ENCODE results near the gene LRRN4CL.
"Not testable (repeated sequence)": the region's sequence is repeated elsewhere in the genome, so short reads cannot be mapped to it uniquely, and the experiment has no call there.

Gene LRRN4CL

DNA sequence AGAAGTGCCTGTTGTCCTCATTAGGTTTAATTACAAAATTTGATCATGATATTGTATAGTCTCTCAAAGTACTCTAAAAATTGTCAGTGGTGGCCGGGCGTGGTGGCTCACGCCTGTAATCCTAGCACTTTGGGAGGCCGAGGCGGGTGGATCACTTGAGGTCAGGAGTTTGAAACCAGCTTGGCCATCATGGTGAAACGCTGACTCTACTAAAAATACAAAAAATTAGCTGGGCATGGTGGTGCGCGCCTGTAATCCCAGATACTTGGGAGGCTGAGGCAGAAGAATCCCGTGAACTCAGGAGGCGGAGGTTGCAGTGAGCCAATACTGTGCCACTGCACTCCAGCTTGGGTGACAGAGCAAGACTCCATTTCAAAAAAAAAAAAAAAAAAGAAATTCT, 13.9 kb downstream of the LRRN4CL start:
- DNase-seq (ENCODE audit: low spot score), result not testable (repeated sequence)

DNA sequence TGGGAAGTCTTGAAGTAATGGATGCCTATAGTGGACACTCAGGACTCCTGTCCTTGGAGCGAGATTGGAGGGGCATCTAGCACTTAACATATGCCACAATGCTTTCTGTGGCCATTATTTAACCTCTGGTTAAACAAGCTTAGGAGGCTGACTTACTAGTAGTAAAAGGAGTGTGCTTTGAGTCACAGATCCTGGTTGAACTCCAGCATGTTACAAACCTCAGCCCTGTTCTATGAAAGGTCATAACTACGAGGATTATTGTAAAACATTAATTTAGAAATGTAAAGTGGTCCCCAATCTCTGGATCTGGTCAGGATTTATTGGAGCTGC, 16.2 kb downstream of the LRRN4CL start:
- DNase-seq (ENCODE audit: low spot score), result no peak

DNA sequence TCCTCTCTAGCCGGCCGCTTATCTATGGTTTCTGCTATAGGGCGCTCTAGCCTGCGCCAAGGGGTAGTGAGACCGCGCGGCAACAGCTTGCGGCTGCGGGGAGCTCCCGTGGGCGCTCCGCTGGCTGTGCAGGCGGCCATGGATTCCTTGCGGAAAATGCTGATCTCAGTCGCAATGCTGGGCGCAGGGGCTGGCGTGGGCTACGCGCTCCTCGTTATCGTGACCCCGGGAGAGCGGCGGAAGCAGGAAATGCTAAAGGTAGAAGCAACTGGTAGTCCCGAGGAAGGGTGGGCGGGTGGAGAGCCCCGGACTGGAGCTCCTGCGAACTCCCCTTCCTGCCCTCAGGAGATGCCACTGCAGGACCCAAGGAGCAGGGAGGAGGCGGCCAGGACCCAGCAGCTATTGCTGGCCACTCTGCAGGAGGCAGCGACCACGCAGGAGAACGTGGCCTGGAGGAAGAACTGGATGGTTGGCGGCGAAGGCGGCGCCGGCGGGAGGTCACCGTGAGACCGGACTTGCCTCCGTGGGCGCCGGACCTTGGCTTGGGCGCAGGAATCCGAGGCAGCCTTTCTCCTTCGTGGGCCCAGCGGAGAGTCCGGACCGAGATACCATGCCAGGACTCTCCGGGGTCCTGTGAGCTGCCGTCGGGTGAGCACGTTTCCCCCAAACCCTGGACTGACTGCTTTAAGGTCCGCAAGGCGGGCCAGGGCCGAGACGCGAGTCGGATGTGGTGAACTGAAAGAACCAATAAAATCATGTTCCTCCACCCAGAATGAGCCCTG, 17.5 kb downstream of the LRRN4CL start, which contains the start of the genes LBHD1 and UQCC3:
Gene LBHD1 (minus strand): TSS at position 660 of the 782 bp plus-strand sequence. CDS start 2,236 bp downstream, outside the sequence.
Gene UQCC3 (plus strand): TSS at position 66 of the 782 bp plus-strand sequence. CDS start 73 bp downstream, at position 139.
- peak; percentile 71 for DNase-seq (ENCODE audit: low spot score)

DNA sequence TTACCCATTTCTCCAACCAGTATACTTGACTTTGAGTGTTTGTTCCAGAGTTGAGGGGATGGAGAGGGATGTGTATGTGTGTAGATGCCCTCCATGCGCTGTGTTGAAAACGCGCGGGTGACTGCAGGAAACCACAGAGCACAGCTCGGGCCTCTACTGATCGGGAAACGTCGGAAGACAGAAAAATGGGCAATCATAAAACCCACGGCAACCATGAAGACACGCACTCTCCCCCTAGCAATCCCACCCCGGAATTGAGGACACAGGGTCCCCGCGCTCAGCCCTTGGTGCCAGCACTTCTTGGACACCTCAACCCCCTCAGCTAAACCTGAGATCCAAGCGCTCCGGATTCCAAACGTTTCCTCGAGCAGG, 18.1 kb downstream of the LRRN4CL start:
- no peak for DNase-seq (ENCODE audit: low spot score)

DNA sequence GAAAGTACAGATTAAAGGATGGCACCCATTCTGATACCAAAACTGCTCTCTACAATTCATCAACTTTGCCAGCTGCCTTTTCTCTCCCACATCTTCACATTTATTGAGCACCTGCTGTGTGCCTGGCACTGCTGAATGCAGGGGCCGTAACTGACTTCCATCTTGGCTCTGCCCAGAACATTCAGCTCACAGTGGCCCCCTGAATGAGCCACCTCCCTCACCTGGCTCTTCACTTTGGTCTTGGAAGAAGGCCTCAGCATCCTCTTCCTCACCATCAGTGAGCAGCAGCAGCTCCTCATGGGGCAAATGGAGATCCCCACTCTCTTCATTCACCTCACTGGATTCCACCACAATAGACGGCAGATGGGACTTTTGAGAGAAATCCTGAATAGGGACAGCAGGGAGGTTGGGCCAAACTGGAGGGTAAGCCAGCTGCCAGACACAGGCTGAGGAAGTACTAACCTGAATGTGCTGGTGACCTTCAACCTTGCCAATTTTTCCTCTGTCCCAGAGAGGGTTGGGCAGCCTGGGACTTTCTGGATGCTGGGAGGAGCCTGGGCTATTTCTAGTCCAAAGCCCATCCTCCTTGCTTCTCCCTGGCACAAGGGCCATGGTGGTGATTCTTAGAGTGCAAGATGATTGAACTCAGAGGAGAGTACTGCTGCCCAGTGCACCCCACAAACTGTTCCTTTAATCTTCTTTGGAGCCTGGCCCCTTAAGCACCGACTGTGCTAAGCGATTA, 19.7 kb downstream of the LRRN4CL start:
- no peak for DNase-seq (ENCODE audit: low spot score)

DNA sequence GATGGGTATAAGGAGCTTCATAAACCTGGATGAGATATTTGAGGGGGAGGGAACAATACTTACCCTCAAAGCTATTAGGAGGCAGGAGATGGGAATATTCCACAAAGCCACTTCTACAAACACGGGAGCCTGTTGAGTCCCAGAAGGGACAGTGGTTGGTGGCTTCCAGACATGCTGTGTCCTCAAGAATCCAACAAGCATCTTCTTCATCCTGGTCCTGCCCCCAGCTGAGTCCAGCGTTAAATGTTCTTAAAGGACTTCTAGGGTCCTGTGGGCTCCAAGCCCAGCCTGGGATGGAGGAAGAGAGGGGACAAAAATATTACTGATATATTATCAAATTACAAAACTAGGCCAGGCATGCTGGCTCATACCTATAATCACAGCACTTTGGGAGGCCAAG, 21.9 kb downstream of the LRRN4CL start:
- no peak for DNase-seq (ENCODE audit: low spot score)

DNA sequence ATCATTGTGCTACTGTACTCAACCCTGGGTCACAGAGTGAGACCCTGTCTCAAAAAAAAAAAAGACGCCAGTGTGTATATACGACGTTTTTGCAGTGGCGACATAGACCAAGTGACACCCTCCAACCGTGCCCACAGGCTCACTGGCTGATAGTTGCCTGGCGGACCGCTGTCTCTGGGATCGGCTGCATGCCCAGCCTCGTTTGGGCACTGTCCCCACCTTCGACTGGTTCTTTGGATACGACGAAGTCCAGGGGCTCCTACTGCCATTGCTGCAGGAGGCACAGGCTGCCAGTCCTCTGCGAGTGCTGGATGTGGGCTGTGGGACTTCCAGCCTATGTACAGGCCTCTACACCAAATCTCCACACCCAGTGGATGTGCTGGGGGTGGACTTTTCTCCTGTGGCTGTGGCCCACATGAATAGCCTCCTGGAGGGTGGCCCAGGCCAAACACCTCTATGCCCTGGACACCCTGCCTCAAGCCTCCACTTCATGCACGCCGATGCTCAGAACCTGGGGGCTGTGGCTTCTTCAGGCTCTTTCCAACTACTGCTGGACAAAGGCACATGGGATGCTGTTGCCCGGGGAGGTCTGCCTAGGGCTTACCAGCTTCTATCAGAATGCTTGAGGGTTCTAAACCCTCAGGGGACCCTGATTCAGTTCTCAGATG, 22.9 kb downstream of the LRRN4CL start:
- DNase-seq (ENCODE audit: low spot score), result no peak

DNA sequence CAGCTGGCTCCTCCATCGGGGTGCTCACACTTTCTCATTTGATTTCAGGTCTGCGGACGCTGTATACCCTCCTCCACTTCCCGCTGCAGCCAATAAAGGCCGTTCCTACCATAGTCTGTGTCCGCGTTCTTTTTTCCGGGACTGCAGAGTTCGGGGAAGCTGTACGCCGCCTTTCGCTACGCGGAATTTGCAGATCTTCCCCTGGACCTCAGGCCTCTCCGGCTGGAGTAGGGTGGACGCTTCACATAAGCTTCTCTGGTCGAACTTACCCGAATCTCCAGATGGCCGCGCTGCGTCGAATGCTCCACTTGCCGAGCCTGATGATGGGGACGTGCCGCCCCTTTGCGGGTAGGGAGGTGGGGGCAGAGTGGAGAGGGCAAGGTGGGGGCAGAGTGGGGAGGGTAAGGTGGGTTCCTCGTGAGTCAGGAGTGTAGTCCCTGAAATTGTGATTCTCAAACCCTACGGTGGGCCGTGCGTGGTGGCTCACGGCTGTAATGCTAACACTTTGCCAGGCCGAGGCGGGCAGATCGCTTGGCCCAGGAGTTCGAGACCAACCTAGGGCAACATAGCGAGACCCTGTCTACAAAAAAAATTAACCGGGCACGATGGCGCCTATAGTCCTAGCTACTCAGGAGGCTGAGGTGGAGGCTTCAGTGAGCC, 23.6 kb downstream of the LRRN4CL start:
- DNase-seq (ENCODE audit: low spot score), result no peak

DNA sequence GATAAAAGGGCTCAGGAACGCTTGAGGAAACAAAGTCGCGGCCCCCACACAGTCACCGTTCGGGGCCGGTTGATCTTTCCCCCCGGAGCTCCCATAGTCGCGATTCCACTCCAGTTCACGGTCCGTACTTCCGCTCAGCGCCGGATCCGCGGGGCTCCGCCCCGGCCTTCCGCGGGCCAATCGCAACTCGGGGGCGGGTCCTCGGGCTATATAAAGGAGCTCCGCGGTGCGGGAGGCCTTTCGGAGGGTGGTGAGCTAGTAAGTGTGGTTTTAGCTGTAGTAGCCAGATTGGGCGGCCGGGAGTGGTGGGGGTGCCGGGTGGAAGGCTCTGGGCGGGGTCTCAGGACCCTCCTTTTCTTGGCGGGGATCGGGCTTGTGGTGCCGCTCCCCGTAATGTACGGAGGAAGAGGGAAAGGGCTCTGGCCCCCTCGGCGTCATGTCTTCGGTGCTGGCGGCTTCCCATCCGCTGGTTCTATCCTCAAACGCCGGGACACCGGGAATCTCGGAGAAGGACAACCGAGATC, 24.2 kb downstream of the LRRN4CL start, which contains the start of the genes C11orf98 and CSKMT:
Gene C11orf98 (minus strand): TSS at position 136 of the 524 bp plus-strand sequence. CDS start 41 bp downstream, at position 95.
Gene CSKMT (plus strand): TSS at position 238 of the 524 bp plus-strand sequence. CDS start 568 bp downstream, outside the sequence.
- DNase-seq (ENCODE audit: low spot score), result peak; percentile 90

DNA sequence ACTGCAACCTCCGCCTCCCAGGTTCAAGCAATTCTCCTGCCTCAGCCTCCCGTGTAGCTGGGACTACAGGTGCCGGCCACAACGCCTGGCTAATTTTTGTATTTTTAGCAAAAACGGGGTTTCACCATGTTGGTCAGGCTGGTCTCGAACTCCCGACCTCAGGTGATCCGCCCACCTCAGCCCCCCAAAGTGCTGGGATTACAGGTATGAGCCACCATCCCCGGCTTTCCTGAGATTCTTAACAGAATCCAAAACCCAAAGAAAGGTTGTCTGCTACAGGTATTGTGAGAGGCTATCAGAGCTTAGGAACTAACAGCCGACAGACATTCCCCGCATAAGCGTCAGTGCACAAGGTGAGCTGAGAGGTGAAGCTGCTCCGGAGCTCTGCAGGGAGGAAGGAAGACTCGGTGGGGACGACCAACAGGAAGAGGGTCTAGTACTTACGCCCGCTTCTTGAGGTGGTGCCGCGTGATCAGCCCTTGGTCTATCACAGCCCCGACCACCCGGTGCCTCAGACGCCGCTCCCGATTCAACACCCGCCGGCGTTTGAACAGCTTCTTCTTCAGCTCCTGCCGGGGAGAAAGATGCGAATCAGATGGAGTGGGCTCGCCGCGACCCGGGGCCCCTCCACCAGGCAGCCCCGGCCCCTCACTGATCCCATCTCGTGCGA, 24.8 kb downstream of the LRRN4CL start:
- DNase-seq (ENCODE audit: low spot score), result no peak

DNA sequence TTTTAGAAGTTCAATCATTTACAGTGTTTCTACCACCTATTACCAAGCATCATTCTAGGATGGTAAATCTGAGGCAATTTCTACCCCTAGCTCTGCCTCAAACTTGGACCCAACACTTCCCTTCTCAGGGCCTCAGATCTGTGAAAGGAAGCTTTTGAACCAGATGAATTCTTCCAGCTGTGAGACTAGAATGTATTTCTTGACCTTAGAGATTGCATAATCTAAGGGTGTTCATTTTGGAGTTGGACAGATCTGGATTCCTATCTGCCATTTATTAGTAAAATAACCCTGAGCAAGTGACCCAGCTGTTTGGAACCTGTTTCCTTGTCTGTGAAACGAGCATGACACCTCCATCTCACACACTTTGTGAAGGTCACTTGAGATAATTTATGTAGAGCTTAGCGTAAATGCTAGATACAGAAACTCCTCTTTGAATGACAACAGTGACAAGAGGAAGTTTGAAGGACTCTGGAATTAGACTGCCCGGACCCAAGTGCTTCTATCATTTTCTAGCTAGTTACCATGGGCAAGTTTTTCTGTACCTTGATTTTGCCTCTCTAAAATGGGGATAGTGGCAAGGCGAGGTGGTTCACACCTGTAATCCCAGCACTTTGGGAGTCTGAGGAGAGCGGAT, 32.4 kb downstream of the LRRN4CL start:
- DNase-seq (ENCODE audit: low spot score), result no peak

DNA sequence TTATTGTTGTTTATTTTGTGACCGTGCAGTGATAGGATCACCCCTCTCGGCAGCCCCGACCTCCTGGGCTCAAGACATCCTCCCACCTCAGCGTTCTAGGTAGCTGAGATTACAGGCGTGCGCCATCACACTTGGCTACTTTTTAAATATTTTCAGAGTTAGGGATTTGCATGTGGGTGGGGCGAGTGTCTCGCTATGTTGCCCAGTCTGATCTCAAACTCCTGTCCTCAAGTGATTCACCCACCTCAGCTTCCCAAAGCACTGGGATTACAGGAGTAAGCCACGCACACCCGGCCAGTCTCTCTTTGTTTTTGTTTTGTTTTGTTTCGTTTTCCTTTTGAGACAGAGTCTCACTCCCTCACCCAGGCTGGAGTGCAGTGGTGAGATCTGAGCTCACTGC, 35.0 kb downstream of the LRRN4CL start:
- DNase-seq (ENCODE audit: low spot score), result no peak

DNA sequence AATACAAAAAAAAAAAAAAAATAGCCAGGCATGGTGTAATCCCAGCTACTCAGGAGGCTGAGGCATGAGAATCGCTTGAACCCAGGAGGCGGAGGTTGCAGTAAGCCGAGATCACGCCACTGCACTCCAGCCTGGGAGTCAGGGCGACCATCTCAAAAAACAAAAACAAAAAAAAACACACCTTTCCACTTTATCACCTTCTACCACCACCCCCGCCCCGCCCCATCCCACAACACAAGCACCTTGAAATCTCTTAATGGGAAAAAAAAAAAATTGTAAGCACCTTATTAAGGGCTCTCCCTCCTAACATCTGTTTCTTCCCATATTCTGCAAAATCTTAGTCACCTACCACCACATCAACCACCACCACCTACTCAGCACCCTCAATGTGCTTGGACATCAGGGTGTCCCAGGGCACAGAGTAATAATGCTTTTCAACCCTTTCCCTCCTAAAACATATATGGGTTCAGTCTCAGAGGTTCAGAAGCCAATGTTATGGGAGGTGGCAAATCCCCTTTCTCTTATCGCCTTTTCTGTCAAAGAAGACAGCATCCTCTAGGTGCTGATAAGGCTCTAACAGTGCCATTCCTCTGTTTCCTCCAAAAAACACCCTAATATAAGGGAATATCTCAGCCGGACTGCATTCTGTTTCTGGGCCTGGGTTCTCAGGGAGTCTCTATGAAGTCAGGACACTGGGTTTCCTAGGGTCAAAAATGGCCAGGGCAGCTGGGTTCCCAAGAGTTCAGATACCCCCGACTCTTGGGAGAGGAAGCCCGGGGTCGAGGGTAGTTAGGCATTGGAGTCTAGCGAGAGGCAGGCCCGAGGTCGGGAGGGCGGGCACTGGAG, 36.9 kb downstream of the LRRN4CL start:
- DNase-seq (ENCODE audit: low spot score), result no peak

DNA sequence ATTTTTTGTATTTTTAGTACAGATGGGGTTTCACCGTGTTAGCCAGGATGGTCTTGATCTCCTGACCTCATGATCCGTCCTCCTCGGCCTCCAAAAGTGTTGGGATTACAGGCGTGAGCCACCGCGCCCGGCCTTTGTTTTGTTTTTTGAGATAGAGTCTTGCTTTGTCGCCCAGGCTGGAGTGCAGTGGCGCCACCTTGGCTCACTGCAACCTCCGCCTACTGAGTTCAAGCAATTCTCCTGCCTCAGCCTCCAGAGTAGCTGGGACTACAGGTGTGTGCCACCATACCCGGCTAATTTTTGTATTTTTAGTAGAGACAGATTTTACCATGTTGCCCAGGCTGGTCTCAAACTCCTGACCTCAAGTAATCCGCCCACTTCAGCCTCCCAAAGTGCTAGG, 39.0 kb downstream of the LRRN4CL start:
- DNase-seq (ENCODE audit: low spot score), result not testable (repeated sequence)

DNA sequence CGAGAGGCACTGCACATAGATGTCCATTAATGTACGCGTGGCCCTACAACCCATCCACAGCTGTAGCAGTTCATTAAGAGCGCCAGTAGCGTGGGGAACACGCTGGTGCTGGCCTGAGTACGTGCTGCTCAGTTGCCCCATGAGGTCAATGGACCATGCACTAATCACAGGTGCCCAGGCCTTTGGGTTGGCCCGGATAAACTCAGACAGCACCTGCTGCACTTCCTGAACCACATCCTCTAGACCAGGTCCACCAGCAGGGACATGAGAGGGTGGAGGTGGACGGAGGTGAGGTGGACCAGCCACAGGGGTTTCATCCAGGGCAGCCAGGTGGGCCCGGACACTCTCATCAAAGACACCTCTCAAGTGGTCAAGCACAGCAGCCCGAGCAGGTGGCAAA, 39.8 kb downstream of the LRRN4CL start:
- DNase-seq (ENCODE audit: low spot score), result no peak

DNA sequence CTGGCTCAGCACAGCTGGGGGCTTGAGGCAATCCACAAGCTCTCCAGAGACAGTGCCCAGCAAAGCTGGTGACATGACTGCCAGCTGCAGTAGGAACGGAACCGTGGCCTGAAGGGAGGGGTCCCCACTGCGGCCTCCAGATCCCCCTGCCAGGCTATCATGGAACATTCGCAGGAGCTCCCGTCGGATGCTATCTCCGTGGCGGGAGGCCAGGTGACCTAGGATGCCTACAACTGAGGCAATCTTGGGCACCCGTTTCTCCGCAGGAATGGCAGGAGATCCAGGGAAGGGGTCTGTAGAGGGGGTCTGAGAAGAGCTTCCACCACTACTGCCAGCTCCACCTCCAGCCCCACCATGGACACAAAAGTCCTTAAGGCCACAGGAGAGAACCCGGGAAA, 40.4 kb downstream of the LRRN4CL start:
- no peak for DNase-seq (ENCODE audit: low spot score)

DNA sequence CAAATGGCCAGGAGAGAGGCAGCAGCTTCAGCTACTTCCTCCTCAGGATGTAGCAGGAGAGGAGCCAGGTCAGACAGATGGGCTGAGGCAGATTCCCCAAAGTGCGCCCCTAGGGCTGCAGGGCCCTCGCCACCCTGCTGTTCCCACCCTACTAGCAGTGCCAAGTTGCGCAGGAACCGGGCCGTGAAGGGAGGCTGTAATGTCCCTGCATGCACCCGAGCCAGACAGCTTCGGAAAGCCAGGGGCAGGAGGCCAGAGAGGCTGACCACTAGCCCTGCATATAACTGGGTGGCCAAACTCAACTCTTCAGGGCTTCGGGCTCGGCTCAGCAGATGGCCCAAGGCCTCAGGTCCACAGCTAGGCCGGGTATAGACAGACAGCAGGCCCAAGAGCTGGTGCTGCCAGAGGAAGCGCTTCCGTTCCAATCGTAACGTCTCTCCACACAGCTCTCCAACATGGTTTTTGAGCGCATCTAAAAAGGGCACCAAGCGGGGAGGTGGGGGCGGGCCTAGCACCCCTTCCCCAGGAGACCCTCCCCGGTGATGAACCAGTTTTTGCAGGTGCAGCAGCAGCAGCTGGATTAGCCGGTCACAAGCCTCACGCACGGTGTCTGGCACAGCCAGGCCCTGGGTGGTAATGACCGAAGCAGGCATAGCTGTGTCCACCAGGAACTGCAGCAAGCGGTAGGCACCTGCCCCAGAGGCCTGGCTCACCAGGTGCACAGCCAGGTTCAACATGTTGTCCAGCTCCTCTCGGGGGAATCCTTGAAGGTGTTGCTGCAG, 41.0 kb downstream of the LRRN4CL start:
- DNase-seq (ENCODE audit: low spot score), result no peak

DNA sequence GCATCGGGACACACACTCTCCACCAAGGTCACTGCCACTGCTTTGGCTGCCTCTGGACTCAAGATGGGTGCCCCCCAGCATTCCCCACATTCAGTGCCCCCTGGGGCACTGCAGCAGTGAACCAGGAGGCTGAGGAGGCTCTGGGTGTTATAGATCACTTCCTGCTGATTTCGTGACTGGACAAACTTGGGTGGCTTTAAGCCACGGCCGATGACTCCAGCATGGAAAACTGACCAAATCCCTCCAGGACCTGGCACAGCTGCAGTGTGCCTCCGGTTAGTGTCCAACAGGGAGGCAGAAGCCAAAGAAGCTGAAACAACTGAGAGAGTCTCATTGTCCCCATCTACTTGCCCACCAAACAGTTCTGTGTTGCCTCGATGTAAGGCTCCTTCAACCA, 41.7 kb downstream of the LRRN4CL start:
- DNase-seq (ENCODE audit: low spot score), result no peak

Data from kidney capillary endothelial cell (primary cell).